Measurements from ENCODE around the gene ADSL.
A peak's percentile ranks its signal among the peaks of the same experiment; 100 is the strongest.
"Not testable (repeated sequence)": the region's sequence is repeated elsewhere in the genome, so short reads cannot be mapped to it uniquely, and the experiment has no call there.

ADSL gene

DNA sequence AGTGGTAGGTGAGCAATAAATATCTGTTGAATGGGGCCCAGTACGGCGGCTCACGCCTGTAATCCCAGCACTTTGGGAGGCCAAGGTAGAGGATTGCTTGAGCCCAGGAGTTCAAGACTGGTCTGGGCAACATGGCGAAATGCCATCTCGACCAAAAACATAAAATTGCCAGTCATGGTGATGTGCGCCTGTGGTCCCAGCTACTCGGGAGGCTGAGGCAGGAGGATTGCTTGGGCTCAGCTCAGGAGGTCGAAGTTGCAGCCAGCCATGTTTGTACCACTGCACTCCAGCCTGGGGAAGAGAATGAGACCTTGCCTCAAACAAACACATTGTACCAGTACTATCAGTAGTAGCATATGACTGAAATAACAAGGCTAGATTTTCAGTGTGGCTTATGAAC, 28.3 kb downstream of the ADSL start:
- DNase-seq, result no peak

DNA sequence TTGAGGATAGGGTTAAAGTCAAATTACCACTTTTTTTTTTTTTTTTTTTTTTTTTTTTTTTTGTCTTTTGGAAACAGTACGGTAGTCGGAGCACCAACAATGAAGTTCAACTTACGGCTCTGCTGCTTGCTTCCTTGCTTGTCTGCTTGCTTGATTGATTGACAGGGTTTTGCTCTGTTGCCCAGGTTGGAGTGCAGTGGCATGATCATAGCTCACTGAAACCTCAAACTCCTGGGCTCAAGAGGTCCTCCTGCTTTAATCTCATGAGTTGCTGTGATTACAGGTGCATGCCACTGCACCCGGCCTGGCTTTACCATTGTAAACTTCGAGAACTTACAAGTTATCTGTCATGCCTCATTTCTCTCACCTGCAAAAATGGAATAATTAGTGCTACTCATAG, 29.8 kb downstream of the ADSL start:
- no peak for DNase-seq

DNA sequence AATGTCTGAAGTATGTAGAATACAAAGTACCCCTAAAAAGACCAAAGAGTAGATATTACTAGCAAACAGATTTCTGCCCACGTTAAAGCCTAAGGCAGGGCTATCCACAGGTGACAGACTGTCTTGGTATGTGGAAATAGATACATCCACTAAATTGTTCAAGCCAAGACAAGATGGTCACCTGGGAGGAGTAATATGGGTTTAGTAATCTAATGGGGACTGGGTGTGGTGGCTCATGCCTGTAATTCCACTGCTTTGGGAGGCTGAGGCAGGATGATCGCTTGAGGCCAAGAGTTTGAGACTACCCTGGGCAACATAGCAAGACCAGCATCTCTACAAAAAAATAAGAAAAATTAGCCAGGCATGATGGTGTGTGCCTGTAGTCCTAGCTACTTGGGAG, 31.6 kb downstream of the ADSL start:
- no peak for DNase-seq

GRCh38 chr22:40378448-40378847, 32.1 kb downstream of the ADSL start:
- DNase-seq, result not testable (repeated sequence)

GRCh38 chr22:40381461-40381860, 35.2 kb downstream of the ADSL start:
- DNase-seq, result no peak

DNA sequence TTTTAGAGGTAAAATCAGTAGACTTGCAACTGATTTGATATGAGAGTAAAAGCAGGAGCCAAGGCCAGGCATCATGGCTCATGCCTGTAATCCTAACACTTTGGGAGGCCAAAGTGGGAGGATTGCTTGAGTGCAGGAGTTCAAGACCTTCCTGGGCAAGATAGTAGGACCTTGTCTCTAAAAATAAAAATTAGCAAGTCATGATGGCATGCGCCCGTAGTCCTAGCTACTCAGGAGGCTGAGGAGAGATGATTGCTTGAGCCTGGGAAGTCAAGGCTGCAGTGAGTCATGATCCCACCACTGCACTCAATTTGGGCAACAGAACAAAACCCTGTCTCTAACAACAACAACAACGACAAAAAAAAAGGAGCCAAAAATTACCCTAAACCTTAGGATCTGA, 37.6 kb downstream of the ADSL start:
- DNase-seq, result no peak

DNA sequence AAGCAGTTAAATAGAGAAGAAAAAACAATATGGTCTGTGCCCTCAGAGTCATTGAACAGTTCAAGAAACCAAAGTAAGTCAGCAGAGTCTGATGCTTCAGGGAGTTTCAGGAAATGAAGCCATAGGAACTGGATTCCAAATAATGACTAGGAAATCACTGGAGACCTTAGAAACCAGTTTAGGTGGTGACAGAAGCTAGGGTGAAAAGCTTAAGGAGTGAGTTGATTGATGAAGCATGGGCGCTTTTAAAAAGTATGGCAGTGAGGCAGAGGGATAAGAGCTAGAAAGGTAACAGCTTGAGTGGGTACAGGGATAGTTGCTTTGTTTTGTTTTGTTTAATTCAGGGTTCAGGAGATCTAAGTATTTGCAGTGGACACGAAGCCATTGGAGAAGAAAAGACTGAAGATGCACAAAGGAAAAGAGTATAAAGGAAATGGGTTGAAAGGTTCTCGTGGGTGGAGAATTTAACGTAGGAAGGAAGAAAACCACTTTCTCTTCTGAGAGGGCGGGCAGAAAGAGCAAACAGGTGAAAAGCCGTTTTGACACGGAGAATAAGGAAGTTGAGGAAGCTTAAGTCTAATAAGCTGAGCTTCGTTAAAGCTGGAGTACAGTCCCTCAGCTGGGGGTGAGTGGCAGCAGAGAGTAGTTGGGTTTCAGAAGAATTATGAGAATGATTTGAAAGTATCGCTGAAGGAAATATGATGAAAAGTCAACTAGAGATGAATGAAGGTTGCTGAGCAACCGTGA, 38.9 kb downstream of the ADSL start:
- peak in 2 of 5 experiments; percentile 24 to 63 for DNase-seq

GRCh38 chr22:40387746-40388145, 41.4 kb downstream of the ADSL start:
- no peak for DNase-seq

- DNase-seq, result no peak
Measured at GRCh38 chr22:40388231-40388630, 41.9 kb downstream of the ADSL start.

GRCh38 chr22:40391417-40391816, 45.1 kb downstream of the ADSL start:
- no peak for DNase-seq

DNA sequence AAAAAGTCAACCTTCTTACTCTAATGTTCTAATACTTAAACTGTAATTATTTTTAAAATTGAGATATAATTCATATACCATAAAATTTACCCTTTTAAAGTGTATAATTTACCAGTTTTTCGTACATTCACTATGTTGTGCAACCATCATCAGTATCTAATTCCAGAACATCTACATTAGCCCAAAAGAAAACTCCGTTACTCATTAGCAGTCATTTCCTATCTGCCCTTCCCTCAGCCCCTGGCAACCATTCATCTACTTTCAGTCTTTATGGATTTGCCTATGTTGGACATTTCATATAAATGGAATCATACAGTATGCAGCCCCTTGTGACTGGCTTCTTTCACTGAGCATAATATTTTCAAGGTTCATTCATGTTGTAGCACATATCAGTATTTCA, 46.3 kb downstream of the ADSL start:
- no peak for DNase-seq

DNA sequence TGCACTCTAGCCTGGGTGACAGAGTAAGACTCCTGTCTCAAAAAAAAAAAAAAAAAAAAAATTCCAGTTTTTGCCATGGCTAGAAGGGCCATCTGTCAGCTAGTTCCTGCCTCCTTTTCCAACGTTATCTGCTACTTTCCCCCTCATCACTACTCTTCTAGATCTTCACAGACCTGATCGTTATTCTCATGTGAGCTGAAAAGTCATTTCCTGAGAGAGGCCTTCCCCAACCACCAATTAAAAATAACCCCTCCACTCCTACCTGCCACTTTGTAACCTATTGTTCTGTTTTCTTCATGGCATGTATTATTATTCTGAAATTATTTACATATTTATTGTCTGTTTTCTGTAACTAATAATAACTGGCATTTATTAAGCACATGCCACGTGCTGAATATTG, 48.3 kb downstream of the ADSL start:
- no peak for DNase-seq

GRCh38 chr22:40395607-40396006, 49.3 kb downstream of the ADSL start:
- no peak for DNase-seq

DNA sequence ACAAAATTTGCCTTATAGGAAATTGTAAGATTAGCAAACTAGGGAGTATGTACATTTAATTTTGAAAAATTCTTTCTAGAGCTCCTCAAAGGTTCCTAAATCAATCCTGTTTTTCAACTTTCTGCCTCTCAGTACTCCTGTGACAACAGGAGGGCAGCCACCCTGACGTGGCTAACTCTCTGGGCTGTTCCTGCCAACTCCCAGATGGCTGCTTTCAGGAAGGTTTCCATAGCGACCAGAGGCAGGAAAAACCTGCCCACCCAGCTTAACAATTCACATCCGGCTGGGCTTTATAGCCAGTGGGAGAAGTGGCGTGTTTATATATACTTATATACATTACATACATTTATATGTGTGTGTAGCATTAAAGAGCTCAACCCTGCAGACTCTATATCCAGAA, 50.6 kb downstream of the ADSL start:
- no peak for DNase-seq

DNA sequence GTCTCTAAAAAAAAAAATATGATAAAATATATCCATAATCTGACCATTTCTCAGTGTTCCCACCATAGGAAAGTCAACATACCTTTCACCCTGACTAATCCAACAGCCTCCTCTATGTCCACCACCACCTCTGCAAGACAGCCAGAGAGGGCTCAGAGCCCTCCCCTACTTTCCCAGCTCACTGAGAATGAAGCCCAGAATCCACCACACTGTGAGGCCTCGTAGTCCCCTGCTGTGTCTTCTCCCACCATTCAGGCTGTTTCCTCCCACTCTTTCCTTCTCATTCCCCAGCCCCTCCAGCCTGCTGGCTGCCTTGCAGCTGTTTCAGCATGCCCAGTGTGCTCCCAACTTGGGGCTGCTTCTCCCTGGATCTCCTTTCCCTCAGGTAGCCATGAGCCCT, 51.1 kb downstream of the ADSL start:
- DNase-seq, result no peak

DNA sequence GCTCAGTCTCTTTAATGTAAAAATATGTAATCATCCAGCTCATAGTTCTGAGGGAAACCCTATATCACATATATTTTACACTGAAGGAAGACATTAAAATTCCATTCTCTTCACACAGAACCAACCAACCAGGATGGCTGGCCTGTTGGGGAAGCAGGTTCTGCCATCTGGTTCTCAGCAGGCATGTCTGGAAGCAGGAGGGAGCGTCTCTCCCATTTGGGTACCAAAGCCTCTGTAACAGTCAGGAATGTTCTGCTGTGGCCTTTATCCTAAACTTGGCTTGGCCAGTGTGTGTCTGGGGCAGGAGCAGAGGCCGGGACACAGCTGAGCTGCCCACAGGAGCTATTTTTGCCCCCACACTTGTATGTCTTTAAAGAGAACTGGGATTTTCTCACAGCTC, 53.3 kb downstream of the ADSL start:
- no peak for DNase-seq

GRCh38 chr22:40400159-40400558, 53.9 kb downstream of the ADSL start:
- peak in 3 of 5 experiments; percentile 41 to 93 (median 51) for DNase-seq

- peak in 4 of 5 experiments; percentile 45 to 95 (median 58) for DNase-seq
Measured at GRCh38 chr22:40401532-40401931, 55.2 kb downstream of the ADSL start.

GRCh38 chr22:40401981-40402406, 55.7 kb downstream of the ADSL start:
- DNase-seq, result peak in 1 of 5 experiments; percentile 73

DNA sequence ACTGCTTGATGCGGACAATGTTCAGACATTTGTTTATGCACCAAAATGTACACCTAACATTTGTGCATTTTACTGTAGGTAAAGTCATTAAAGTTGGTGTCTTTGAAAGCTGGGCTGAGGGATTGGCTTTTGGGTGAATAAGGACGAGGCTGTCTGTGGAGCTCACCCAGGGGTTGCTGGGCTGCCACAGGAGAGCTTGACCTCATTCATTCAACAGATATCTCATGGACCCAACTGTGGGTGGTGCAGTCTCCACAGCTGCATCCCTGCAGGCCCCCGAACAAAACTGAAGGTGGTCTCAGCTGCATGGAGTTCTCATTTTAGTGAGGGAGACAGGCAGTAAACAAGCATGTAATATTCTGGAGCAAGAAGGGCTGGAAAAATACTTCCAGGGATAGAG, 56.8 kb downstream of the ADSL start:
- DNase-seq, result no peak

DNA sequence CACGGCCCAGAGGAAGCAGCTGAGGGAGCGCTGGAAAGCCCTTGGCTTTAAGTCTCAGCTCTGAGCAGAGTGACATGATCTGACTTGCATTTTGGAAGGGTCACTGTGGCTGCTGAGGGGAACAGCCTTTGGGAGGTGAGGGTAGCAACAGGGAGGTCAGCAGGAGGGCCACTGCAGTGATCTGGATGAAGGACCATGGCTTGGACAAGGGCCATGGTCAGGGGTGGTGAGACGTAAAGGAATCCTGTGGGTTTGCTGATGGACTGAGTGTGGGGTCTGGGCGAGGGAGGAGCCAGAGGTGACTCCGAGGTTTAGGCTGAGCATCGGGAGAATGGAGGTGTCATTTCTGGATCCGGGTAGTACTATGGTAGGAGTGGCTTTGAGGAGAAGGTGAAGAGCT, 57.4 kb downstream of the ADSL start:
- DNase-seq, result no peak

- no peak for DNase-seq
Measured at GRCh38 chr22:40404251-40405177, 58.2 kb downstream of the ADSL start.

GRCh38 chr22:40405178-40406062, 59.1 kb downstream of the ADSL start:
- no peak for DNase-seq

Data from T-helper 2 cell (primary cell).